Activated naive CD4-positive, alpha-beta T cell treated with anti-CD3 and anti-CD28 coated beads, Interleukin-2, amount 50 U/mL, for 72 hours (primary cell): ENCODE measurements around the gene OR6C65. TPM values are rescaled to one million over a fixed set of nuclear protein-coding genes. Genes with fewer than 3 reads are reported as not detected.
"Not testable (repeated sequence)": the region's sequence is repeated elsewhere in the genome, so short reads cannot be mapped to it uniquely, and the experiment has no call there.

Experiments used
- ATAC-seq, 2 donors: fragments of 150-1000 bp; cut with Tn5 transposase; 2 replicates each; pipeline ENCODE4 v1.10.0; 2021; ENCODE audit warnings: mild to moderate bottlenecking in 2 of 2, moderate library complexity in 2 of 2
- DNase-seq, 2 donors: peaks; one replicate each; pipeline ENCODE4 v3.0.0; 2021 to 2022; ENCODE audit warnings: low spot score in 2 of 2
- H3K27ac Mint-ChIP-seq, 2 donors: one replicate each; pipeline ENCODE4 v1.8.0; 2022; ENCODE audit warnings: mild to moderate bottlenecking in 2 of 2, mixed read lengths in 2 of 2
- H3K36me3 Mint-ChIP-seq, 2 donors: one replicate each; pipeline ENCODE4 v1.8.0; 2022; ENCODE audit warnings: mixed read lengths in 2 of 2
- H3K9me3 Mint-ChIP-seq, 2 donors: one replicate each; pipeline ENCODE4 v1.8.0; 2022; ENCODE audit warnings: mixed read lengths in 2 of 2
- total RNA-seq, 2 donors: library from RNA; stranded (reverse); gene quantifications; one replicate each; pipeline ENCODE4 v1.2.3, GENCODE V29; 2022

The OR6C65 gene
- not detected for total RNA-seq

DNA sequence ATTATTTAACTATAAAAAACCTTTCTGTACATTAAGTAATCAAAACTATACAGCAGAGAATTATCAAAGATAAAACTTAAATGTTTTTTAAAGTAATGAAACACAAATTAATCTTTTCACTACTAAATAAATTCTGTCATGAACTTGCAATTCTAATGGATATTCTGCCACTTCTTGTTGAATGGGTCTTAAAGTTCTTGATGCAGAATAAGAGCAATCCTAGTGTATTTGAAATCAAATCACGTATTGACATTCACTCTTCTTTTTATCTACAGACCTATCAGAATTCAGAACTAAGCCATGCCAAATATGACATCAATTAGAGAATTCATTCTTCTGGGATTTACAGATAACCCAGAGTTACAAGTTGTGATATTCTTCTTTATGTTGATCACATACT, at the start of gene OR6C65:
OR6C65 (plus strand) TSS at position 301 of the 400 bp plus-strand sequence; CDS start at position 301, 0 bp downstream.
- Mint-ChIP-seq H3K36me3 (no peaks in the 10 kb centered on the region), H3K9me3 (no peaks in the 10 kb centered on the region), H3K27ac (no peak within 1 kb of the TSS)
- DNase-seq (no peak), ATAC-seq (no peak)

DNA sequence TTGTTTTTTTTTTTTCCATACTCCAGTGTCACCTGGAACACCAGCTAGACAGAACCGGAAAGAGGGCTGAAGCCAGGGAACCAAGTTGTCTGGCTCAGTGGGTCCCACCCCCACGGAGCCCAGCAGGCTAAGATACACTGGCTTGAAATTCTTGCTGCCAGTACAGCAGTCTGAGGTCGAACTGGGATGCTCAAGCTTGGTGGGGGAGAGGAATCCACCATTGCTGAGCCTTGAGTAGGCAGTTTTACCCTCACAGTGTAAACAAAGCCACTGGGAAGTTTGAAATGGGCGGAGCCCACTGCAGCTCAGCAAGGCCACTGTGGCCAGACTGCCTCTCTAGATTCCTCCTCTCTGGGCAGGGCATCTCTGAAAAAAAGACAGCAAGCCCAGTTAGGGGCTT, 45.0 kb upstream of the OR6C65 start:
- not testable (repeated sequence) for DNase-seq

DNA sequence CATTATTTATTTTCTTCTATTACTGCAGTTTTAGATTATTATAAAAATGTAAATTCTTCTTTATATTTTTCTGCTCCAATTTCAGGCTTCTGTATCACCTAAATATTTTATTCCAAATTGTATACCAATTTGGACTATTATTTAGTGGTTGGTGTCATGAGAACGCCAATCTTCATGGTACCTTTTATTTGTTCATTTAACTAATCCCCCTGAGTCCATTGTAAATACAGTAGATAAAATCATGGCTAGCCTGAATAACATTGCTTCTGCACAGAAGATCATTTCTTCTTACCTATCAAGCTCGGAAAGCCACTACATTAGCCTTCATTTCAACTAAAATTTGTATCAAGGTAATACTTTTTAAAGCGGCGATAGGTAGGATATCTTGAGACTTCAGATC, 37.7 kb upstream of the OR6C65 start, which contains the start of gene OR6C75:
OR6C75 (plus strand) TSS at position 301 of the 400 bp plus-strand sequence. CDS start 2,136 bp downstream, outside the sequence.
- no peaks in the 10 kb centered on the region for H3K9me3 Mint-ChIP-seq

More for the DNA sequence above, 45.0 kb upstream of the OR6C65 start:
- H3K27ac Mint-ChIP-seq, ATAC-seq, H3K36me3 Mint-ChIP-seq, H3K9me3 Mint-ChIP-seq: not testable (repeated sequence)

DNA sequence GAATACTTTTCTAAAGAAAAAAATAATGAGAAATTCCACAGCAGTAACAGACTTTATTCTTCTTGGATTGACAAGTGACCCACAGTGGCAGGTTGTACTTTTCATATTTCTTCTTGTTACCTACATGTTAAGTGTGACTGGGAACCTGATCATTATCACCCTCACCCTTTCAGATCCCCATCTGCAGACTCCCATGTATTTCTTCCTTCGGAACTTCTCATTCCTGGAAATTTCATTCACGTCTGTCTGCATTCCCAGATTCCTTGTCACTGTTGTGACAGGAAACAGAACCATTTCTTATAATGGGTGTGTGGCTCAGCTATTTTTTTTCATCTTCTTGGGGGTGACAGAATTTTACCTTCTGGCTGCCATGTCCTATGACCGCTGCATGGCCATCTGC, 35.2 kb upstream of the OR6C65 start:
- Mint-ChIP-seq H3K36me3 (no peaks in the 10 kb centered on the region), H3K9me3 (no peaks in the 10 kb centered on the region), H3K27ac (no peak overlapping the region)
- DNase-seq (no peak), ATAC-seq (no peak)

More for the DNA sequence above, 37.7 kb upstream of the OR6C65 start, which contains the start of gene OR6C75:
- Mint-ChIP-seq H3K27ac (no peak within 1 kb of the TSS), H3K36me3 (no peaks in the 10 kb centered on the region)
- no peak for ATAC-seq
- DNase-seq: no peak

DNA sequence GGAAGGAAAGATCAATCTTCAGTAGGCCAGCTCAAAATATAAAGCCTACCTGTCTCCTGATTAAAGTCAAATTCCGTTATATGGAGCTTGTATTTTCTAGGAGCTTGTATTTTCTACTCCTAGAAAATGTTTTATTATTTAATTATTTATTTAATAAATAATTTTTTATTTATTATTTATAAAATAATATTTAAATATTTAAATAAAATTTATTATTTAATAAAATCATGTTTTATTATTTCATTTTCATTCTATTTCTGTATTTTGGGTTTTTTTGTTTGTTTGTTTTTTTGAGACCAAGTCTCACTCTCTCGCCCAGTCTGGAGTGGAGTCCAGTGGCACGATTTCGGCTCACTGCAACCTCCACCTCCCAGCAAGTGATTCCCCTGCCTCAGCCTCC, 27.8 kb upstream of the OR6C65 start:
- ATAC-seq (no peak), DNase-seq (no peak)
- no peak overlapping the region for H3K27ac Mint-ChIP-seq

DNA sequence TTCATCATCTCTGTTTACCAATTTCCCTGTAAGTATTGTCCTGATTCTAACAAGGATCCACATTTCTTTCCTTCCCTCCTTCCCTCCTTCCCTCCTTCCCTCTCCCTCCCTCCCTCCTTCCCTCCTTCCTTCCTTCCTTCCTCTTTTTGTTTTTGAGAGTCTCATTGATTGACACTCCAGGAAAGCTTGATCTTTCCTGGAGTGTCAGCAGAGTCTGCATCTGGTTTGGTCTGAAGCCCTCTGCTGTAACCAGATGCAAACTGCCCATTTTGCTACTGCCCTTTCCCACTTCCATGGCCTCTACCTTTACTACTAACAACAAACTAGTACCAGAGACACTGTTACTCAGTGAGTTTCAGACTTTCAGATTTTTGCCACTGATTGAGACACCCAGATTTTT, 14.4 kb upstream of the OR6C65 start:
- no peaks in the 10 kb centered on the region for H3K36me3 Mint-ChIP-seq

More for the DNA sequence above, 27.8 kb upstream of the OR6C65 start:
- Mint-ChIP-seq H3K36me3 (no peaks in the 10 kb centered on the region), H3K9me3 (no peaks in the 10 kb centered on the region)

DNA sequence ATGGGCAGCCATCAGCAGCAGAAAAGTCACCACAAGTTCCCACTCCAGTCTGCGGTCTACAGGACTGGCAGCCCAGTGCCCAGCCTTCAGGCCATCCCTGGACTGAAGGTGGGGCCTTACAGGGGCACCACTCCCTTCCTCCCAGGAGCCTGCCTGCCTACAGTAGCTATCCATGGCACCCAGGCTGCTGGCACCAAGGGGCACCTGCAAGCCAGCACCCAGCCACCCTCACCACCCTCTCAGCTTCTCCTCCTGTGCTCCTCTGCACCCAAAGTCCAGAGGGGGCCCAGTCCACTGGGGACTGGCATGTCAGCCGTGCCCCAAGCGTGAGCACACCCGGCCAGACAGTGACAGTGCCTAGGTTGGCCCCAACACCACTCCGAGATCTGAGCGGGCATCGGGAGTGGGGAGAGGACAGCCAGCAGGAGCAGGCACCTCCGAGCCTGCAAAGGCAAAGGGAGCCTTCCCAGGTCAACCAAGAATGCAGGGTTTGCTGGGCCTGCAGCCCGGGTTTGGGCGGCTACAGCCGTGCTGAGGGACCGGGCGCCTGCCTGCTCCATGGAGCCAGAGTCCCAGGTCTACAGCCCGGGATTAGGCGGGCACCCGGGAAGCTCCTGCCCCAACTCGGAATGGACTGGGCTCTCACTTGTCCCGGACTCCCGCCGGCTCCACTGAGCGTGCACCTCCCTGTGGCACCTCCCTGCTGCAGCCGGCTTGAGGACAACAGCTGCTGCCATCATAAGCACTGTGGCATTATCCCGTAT, 8.1 kb upstream of the OR6C65 start:
- Mint-ChIP-seq H3K27ac (no peak overlapping the region), H3K36me3 (no peaks in the 10 kb centered on the region), H3K9me3 (no peaks in the 10 kb centered on the region)
- DNase-seq: no peak
- ATAC-seq: no peak

More for the DNA sequence above, 14.4 kb upstream of the OR6C65 start:
- H3K9me3 Mint-ChIP-seq: no peaks in the 10 kb centered on the region
- ATAC-seq (no peak), DNase-seq (no peak)
- H3K27ac Mint-ChIP-seq: no peak overlapping the region

DNA sequence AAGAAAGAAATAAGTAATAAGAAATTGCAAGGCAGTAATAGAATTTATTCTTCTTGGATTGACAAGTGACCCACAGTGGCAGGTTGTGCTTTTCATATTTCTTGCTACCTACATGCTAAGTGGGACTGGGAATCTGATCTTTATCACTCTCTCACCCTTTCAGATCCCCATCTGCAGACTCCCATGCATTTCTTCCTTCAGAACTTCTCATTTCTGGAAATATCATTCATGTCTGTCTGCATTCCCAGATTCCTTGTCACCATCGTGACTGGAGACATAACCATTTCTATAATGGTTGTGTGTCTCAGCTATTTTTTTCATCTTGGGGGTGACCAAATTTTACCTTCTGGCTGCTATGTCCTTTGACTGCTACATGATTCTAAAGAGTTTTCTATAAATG, 4.0 kb upstream of the OR6C65 start:
- no peaks in the 10 kb centered on the region for H3K36me3 Mint-ChIP-seq

DNA sequence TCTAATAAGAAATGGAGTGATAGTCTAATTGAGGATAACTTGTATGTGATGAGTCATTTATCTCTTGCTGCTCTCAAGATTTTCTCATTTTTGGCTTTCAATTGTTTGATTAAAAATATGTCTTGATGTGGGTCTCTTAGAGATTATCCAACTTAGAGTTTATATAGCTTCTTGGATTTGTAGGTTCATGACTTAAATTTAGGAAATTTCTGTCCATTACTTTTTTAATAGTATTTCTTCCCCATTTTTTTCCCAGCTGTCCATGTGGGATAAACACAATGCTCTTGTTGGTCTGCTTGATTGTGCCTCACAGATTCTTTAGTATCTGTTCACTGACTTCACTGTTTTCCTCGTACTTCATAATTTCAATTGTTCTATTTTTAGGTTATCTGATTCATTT, 7.5 kb downstream of the OR6C65 start:
- H3K9me3 Mint-ChIP-seq: no peaks in the 10 kb centered on the region
- H3K27ac Mint-ChIP-seq: no peak overlapping the region
- no peak for ATAC-seq

More for the DNA sequence above, 4.0 kb upstream of the OR6C65 start:
- ATAC-seq (no peak), DNase-seq (no peak)
- H3K9me3 Mint-ChIP-seq: no peaks in the 10 kb centered on the region
- H3K27ac Mint-ChIP-seq: no peak overlapping the region

DNA sequence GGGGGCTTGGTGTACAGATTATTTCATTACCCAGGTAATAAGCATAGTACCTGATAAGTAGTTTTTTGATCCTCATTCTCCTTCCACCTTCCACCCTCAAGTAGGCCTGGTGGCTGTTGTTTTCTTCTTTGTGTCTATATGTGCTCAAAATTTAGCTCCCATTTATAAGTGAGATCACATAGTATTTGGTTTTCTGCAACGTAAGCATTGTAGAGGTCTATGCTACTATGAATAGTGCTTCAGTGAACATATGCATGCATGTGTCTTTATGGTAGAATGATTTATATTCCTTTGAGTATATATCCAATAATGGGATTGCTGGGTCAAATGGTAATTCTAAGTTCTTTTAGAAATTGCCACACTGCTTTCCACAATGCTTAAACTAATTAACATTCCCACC, 8.8 kb downstream of the OR6C65 start:
- DNase-seq, H3K27ac Mint-ChIP-seq, H3K9me3 Mint-ChIP-seq, H3K36me3 Mint-ChIP-seq, ATAC-seq: not testable (repeated sequence)

More for the DNA sequence above, 7.5 kb downstream of the OR6C65 start:
- DNase-seq: no peak
- H3K36me3 Mint-ChIP-seq: no peaks in the 10 kb centered on the region

DNA sequence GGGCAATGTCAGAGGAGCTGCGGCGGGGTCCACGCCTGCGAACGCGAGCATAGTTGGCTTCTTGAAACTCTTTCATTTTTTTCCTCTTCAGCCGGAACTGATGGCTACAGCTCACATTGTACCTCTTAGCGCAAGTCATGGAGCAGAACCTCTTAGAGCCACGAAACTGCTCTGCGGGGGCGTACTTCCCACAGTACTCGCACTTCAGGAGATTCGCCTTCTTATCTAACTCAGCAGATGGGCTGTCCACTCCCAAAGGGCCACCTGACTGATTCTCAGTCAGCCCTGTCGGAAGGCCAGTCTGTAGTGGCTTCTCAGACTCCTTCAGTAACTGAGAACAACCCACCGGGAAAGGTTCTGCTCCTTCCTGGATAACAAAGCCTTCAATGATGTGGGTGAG, 11.8 kb downstream of the OR6C65 start:
- not testable (repeated sequence) for H3K36me3 Mint-ChIP-seq, H3K9me3 Mint-ChIP-seq, H3K27ac Mint-ChIP-seq, ATAC-seq, DNase-seq

DNA sequence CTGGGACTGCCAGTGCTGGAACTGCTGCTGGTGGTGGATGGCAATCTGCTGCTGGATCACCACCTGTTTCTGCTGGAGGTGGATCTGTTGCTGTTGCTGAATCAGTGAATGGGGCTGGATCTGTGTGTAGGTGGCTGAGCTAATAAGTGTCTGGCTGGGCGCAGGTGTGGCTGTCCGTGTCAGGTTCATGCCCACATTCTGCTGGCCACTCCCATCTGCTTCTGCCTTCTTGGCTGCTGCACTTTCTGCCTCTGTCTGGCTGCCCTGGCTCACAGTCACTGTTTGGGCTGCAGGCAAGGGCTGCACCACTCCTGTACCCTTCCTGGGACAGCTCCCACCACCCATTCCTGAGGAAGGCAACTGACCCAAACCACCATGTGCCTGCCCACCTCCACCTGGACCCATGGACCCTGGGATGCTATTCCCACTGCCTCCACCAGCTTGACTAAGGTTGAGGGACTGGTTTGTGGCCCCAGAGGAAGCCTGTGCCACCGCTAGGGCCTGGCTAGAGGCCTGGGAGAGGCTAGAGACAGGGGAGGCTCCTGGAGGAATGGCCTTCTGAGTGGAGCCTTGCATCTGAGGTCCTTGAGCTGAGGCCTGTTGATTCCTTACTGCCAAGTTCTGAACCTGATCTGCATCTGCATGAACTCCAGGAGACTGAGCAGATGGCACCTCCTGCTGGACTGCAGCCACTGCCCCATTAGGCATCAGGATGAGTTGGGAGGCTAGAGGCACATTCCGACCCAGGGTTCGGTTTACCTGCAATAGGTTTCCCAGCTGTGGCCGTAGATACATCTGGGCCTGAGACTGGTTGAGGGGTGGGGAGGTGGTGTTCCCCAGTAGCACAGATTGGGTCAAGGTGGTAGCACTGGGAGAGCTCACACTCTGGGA, 13.4 kb downstream of the OR6C65 start:
- ATAC-seq, DNase-seq, H3K27ac Mint-ChIP-seq, H3K36me3 Mint-ChIP-seq, H3K9me3 Mint-ChIP-seq: not testable (repeated sequence)

DNA sequence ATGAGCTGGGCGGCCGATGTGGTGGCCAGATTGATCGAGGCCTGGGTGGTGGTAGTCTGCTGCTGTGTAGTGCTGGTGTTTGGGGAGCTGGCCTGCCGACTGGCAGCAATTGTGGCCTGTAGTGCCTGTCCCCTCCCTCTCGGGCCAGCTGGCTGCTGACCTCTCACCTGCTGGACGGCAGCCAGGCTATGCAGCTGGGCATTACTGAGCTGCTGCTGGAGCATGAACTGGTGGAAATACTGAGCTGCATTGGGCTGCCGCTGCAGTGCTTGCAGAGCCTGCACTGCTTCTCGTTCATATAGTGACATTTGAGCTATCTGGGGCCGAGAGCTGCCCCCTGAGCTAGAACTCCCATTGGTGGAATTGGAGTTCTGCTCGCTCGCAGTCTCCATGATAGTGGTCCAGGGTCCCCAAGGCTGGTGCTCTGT, 14.1 kb downstream of the OR6C65 start:
- not testable (repeated sequence) for H3K36me3 Mint-ChIP-seq, DNase-seq, H3K27ac Mint-ChIP-seq, H3K9me3 Mint-ChIP-seq
- peak in 1 of 2 donors; percentile 11 for ATAC-seq

DNA sequence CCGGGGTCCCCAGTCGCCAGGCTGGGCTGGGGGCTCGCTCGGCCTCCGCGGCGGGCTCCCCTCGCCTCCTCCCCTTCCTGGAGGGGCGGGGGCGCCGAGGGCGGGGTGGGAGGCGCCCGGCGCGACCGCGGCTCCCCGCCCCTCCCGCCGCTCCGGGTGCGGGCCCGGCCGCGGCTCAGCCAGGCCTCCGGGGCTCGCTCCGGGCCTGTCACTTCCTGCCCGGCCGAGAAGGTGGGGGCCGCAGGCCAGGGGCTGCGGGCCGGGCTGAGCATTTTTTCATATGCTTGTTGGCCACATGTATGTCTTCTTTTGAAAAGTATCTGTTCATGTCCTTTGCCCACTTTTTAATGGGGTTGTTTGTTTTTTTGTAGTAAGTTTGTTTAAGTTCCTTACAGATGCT, 14.6 kb downstream of the OR6C65 start:
- ATAC-seq: peak; percentile 77 to 84
- not testable (repeated sequence) for H3K9me3 Mint-ChIP-seq, DNase-seq

DNA sequence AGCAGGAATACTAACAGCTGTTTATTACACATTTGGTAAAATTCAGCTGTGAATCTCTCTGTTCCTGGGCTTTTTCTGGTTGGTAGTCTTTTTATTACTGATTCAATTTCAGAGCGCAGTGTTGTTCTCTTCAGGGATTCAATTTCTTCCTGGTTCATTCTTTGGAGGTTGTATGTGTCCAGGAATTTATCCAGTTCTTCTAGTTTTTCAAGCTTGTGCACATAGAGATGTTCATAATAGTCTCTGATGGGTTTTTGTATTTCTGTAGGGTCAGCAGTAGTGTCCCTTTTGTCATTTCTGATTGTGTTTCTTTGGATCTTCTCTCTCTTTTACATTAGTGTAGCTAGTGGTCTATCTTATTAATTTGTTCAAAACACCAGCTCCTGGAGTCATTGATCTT, 16.6 kb downstream of the OR6C65 start:
- DNase-seq: no peak
- Mint-ChIP-seq H3K36me3 (peaks cover 0 to 8% of the 10 kb centered on the region in 2 donors), H3K27ac (no peak overlapping the region), H3K9me3 (peaks cover 0 to 4% of the 10 kb centered on the region in 2 donors)
- no peak for ATAC-seq

More for the DNA sequence above, 14.6 kb downstream of the OR6C65 start:
- H3K27ac Mint-ChIP-seq, H3K36me3 Mint-ChIP-seq: not testable (repeated sequence)

DNA sequence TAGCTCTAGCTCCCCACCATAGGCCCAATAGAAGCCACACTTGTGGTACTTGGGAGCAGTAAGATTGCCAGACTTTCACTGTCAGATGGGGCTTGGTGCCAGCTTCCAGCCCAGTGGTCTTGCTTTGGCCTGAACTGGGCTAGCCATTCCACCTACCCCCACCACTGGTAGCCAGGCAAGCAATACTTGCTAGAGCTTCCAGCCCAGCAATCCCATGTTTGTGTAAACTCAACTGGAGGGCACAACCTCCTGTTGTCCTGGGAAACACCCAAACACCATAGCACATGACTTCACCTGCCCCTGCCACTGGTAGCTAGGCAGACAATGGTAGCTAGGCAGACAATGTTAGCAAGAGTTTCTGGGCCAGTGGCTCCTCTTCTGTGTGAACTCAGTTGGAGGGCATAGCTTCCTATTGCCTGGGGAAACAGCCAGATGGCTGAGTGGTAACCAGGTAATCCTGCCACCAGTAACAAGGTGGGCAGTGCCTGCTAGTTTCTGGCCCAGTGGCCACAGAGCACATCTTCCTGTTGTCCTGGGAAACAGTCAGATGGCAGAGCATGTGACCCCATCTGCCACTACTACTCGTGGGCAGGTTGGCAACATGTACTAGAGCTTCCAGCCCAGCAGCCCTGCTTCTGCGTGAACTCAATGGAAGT, 20.1 kb downstream of the OR6C65 start:
- no peak for ATAC-seq
- H3K9me3 Mint-ChIP-seq: peaks cover 0 to 4% of the 10 kb centered on the region in 2 donors
- no peak for DNase-seq
- H3K36me3 Mint-ChIP-seq: peaks cover 0 to 8% of the 10 kb centered on the region in 2 donors
- no peak overlapping the region for H3K27ac Mint-ChIP-seq

DNA sequence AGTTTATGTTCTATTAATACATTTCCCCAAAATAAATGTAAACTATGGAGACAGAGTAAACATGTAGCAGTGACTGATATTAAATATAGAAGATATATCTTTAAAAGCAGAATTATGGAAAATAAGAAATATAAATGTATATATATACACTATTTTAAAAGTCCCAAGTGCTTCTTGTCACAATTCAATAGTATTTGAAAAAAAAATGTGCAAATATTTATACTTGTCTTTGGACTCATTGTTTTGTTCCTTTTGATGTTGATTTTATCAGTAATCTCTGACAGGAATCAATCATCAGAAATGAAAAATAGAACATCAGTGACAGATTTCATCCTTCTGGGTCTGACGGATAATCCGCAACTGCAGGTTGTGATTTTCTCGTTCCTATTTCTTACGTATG, 25.6 kb downstream of the OR6C65 start, which contains the start of gene OR6C76:
OR6C76 (plus strand) TSS at position 301 of the 400 bp plus-strand sequence; CDS start at position 301, 0 bp downstream.
- no peaks in the 10 kb centered on the region for H3K36me3 Mint-ChIP-seq
- DNase-seq (no peak), ATAC-seq (no peak)
- peaks cover 0 to 2% of the 10 kb centered on the region in 2 donors for H3K9me3 Mint-ChIP-seq
- no peak within 1 kb of the TSS for H3K27ac Mint-ChIP-seq
